ENCODE results near the gene CD99.

DNA sequence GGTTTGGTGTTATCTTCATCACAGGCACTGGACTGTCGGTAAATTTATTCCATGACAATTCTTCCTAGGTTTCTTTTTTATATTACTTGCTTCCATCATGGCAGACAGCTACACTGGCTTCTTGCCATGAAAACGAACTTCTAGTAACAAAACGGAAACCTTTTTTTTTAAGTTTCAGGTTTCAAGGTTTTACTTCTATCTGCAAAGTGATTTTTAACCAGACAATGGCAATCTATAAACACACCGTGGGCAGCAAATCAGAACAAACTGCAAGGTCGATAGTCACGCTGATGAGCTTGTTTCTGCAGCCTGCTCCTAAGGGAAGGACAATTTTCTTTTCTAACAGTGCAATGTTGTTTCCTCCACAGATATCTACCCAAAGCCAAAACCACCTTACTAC, 90.6 kb downstream of the CD99 start:
- no peak for TF ChIP-seq EZH2phosphoT487 (IDR thresholded peaks at IDR 0.05; ENCODE audit: low read depth, severe bottlenecking, unreplicated experiment)
- TF ChIP-seq, protein P1, sequence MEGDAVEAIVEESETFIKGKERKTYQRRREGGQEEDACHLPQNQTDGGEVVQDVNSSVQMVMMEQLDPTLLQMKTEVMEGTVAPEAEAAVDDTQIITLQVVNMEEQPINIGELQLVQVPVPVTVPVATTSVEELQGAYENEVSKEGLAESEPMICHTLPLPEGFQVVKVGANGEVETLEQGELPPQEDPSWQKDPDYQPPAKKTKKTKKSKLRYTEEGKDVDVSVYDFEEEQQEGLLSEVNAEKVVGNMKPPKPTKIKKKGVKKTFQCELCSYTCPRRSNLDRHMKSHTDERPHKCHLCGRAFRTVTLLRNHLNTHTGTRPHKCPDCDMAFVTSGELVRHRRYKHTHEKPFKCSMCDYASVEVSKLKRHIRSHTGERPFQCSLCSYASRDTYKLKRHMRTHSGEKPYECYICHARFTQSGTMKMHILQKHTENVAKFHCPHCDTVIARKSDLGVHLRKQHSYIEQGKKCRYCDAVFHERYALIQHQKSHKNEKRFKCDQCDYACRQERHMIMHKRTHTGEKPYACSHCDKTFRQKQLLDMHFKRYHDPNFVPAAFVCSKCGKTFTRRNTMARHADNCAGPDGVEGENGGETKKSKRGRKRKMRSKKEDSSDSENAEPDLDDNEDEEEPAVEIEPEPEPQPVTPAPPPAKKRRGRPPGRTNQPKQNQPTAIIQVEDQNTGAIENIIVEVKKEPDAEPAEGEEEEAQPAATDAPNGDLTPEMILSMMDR (IDR thresholded peaks at IDR 0.05; ENCODE audit: poor library complexity): no peak
- no peak for TF ChIP-seq EZH2 (IDR thresholded peaks at IDR 0.05; ENCODE audit: borderline replicate concordance)
